NCI-H187 treated with DMSO at 0.1 percent for 48 hours (cell line): Measurements from ENCODE around the gene HTT.

Experiments used
- DNase-seq: peaks from one replicate; lab custom pipeline; 2025; lab: John Stamatoyannopoulos, UW

The HTT gene

GRCh38 chr4:3263053-3263875, 188.8 kb downstream of the HTT start:
- DNase-seq, result no peak

- DNase-seq, result no peak
Measured at GRCh38 chr4:3263876-3264193, 189.4 kb downstream of the HTT start.

- no peak for DNase-seq
Measured at GRCh38 chr4:3266076-3266475, 191.6 kb downstream of the HTT start.

- no peak for DNase-seq
Measured at GRCh38 chr4:3267576-3268394, 193.3 kb downstream of the HTT start.

GRCh38 chr4:3268395-3269104, 194.1 kb downstream of the HTT start:
- DNase-seq, result no peak

GRCh38 chr4:3269105-3269927, 194.8 kb downstream of the HTT start:
- no peak for DNase-seq

GRCh38 chr4:3269991-3270611, 195.6 kb downstream of the HTT start:
- DNase-seq, result no peak

- DNase-seq, result no peak
Measured at GRCh38 chr4:3271131-3271530, 196.7 kb downstream of the HTT start.

GRCh38 chr4:3276986-3277385, 202.5 kb downstream of the HTT start:
- no peak for DNase-seq

GRCh38 chr4:3280466-3280865, 206.0 kb downstream of the HTT start:
- no peak for DNase-seq

GRCh38 chr4:3283483-3283882, 209.0 kb downstream of the HTT start:
- DNase-seq, result no peak

GRCh38 chr4:3283916-3284315, 209.4 kb downstream of the HTT start:
- DNase-seq, result no peak

GRCh38 chr4:3284734-3285557, 210.5 kb downstream of the HTT start:
- DNase-seq, result no peak

GRCh38 chr4:3285558-3286334, 211.3 kb downstream of the HTT start:
- DNase-seq, result no peak

- DNase-seq, result no peak
Measured at GRCh38 chr4:3286335-3287175, 212.1 kb downstream of the HTT start.

GRCh38 chr4:3287271-3287971, 212.9 kb downstream of the HTT start:
- DNase-seq, result no peak

GRCh38 chr4:3287972-3288570, 213.6 kb downstream of the HTT start:
- no peak for DNase-seq
